OCI-LY3 (cell line): ENCODE results near the gene PAQR5.

ENCODE experiments used
- EZH2phosphoT487 ChIP-seq: fragments of 200-600 bp; shearing (Covaris generic); IDR thresholded peaks from 2 replicates; pipeline ENCODE4 v1.6.1; 2018; ENCODE audit warnings: antibody characterized with exemption, mixed run types, low read depth
- TF ChIP-seq, protein P1 (sequence below): fragments of 200-600, 300-600 bp; sonication (generic); IDR thresholded peaks from 2 replicates; pipeline ENCODE4 v1.5.1; 2014; ENCODE audit warnings: antibody characterized with exemption, low read length, low read depth

DNA sequence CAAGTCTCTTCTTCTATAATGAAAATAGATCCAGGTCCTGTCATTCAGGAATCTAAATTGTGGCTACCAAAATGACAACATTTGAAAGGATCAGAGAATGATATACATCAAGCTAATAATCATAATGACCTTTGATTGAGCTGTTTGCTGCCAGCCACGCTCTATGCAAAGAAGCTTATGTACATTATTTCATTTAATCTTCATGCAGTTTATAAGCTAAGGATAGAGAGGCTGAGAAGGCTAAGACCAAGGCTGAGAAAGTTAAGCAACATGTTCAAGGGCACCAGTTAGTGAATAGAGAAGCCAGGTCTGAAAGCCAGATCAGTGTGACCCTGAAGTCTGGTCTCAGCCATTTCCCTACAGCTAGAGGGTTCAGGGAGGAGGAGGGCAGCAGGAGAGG lies 29.4 kb downstream of the PAQR5 start:
- TF ChIP-seq, protein P1, sequence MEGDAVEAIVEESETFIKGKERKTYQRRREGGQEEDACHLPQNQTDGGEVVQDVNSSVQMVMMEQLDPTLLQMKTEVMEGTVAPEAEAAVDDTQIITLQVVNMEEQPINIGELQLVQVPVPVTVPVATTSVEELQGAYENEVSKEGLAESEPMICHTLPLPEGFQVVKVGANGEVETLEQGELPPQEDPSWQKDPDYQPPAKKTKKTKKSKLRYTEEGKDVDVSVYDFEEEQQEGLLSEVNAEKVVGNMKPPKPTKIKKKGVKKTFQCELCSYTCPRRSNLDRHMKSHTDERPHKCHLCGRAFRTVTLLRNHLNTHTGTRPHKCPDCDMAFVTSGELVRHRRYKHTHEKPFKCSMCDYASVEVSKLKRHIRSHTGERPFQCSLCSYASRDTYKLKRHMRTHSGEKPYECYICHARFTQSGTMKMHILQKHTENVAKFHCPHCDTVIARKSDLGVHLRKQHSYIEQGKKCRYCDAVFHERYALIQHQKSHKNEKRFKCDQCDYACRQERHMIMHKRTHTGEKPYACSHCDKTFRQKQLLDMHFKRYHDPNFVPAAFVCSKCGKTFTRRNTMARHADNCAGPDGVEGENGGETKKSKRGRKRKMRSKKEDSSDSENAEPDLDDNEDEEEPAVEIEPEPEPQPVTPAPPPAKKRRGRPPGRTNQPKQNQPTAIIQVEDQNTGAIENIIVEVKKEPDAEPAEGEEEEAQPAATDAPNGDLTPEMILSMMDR: no peak
- TF ChIP-seq EZH2phosphoT487: no peak
